Kidney (tissue), 14 donors: ENCODE data around the gene ARHGEF26. TPM values are rescaled to one million over a fixed set of nuclear protein-coding genes. Genes with fewer than 3 reads are reported as not detected.

Experiments
- DNase-seq, 5 donors: peaks; one replicate each; pipeline ENCODE4 v3.0.0-alpha.2; 2013 to 2020
- FAIRE-seq: peaks from 2 replicates; lab custom pipeline; 2012; peaks lifted over from hg19 to GRCh38; lab: Jason Lieb, UNC
- H3K27ac ChIP-seq, 2 donors: one replicate each; pipeline ENCODE4 v1.7.0; 2013; ENCODE audit warnings: low read depth in 2 of 2, low read length in 2 of 2, inconsistent platforms in 1 of 2
- H3K27me3 ChIP-seq: one replicate; pipeline ENCODE4 v1.7.1; 2013; ENCODE audit warnings: low read length, inconsistent platforms; ENCODE audit not compliant: control insufficient read depth, insufficient read depth
- H3K36me3 ChIP-seq, 3 donors: one replicate each; pipeline versions ENCODE4 v1.7.0 to v1.7.1; 2013; ENCODE audit warnings: low read length in 3 of 3, control low read depth in 1 of 3, inconsistent platforms in 1 of 3; ENCODE audit not compliant: insufficient read depth in 3 of 3, control insufficient read depth in 2 of 3
- H3K4me1 ChIP-seq, 3 donors: one replicate each; pipeline versions ENCODE4 v1.7.0 to v1.7.1; 2013; ENCODE audit warnings: low read length in 3 of 3, inconsistent platforms in 1 of 3, low read depth in 1 of 3; ENCODE audit not compliant: control insufficient read depth in 2 of 3, insufficient read depth in 2 of 3
- H3K4me3 ChIP-seq, 3 donors: one replicate each; pipeline versions ENCODE4 v1.7.0 to v1.8.1; 2013; ENCODE audit warnings: low read length in 3 of 3, control low read depth in 1 of 3, inconsistent platforms in 1 of 3
- H3K9ac ChIP-seq, 3 donors: one replicate each; pipeline versions ENCODE4 v1.7.0 to v1.7.1; 2013; ENCODE audit warnings: low read length in 3 of 3, control low read depth in 1 of 3, inconsistent platforms in 1 of 3
- H3K9me3 ChIP-seq, 3 donors: one replicate each; pipeline versions ENCODE4 v1.7.0 to v1.7.1; 2013; ENCODE audit warnings: low read length in 3 of 3, control low read depth in 1 of 3, inconsistent platforms in 1 of 3; ENCODE audit not compliant: control insufficient read depth in 2 of 3, insufficient read depth in 1 of 3
- CTCF ChIP-seq: IDR thresholded peaks from 3 replicates; pipeline ENCODE4 v1.5.1; 2012; ENCODE audit warnings: mild to moderate bottlenecking, moderate library complexity, borderline replicate concordance; ENCODE audit not compliant: insufficient read depth; ENCODE audit errors: extremely low read depth
- intact Hi-C: fragments of 100-400 bp; cut with DNase I; formaldehyde crosslinking; loops from one replicate; pipeline ENCODE4 v1.11.1; 2022
- polyA plus RNA-seq: library from polyadenylated mRNA; stranded (reverse); fragments of 350-450 nt; fragmentation: Illumina TruSeq; extraction: RNeasy Lipid Tissue Mini Kit (QIAGEN cat#74804); gene quantifications from one replicate; pipeline ENCODE4 v1.2.3, GENCODE V29; 2014; ENCODE audit warnings: low read depth, low replicate concordance; ENCODE audit not compliant: insufficient read depth
- total RNA-seq: library from RNA; stranded (reverse); fragmentation: NEBNext Ultra II Directional; extraction: Animal tissue kit (Norgen Biotek cat#: 25700); gene quantifications from one replicate; pipeline ENCODE4 v1.2.1, GENCODE V29; 2021
- donor health status: control.
- donor health status: control.
- donor health status: control.
- donor health status: control.
- donor health status: control.
- donor health status: DM: yes; HTN: yes; CAD: no.
- donor health status: Normal renal cell carcinoma (clear cell type).

ARHGEF26 gene
- total and polyA plus RNA-seq, 2 donors from 2014 or later, result 3.9 to 4.8 TPM

GRCh38 chr3:154301561-154301960 lies 180.4 kb downstream of the ARHGEF26 start:
- H3K4me1 ChIP-seq, result no peaks in the 10 kb centered on the region
- no peak overlapping the region for H3K9ac ChIP-seq
- H3K36me3 ChIP-seq, result peaks cover 12 to 46% (median 29%) of the 10 kb centered on the region in 3 donors
- no peak for TF ChIP-seq CTCF
- DNase-seq (no peak), FAIRE-seq (no peak)
- H3K27me3 ChIP-seq, result no peaks in the 10 kb centered on the region
- no peak overlapping the region for H3K4me3 ChIP-seq
- H3K9me3 ChIP-seq, result no peaks in the 10 kb centered on the region
- no peak overlapping the region for H3K27ac ChIP-seq
- intact Hi-C loops, result no loop called here

GRCh38 chr3:154304116-154304786 lies 183.1 kb downstream of the ARHGEF26 start:
- DNase-seq, result no peak
- Histone ChIP-seq H3K4me1 (peaks cover 0 to 5% (median 0%) of the 10 kb centered on the region in 3 donors), H3K27me3 (no peaks in the 10 kb centered on the region), H3K4me3 (no peak overlapping the region), H3K36me3 (peaks cover 13 to 57% (median 24%) of the 10 kb centered on the region in 3 donors), H3K9ac (no peak overlapping the region), H3K27ac (no peak overlapping the region), H3K9me3 (no peaks in the 10 kb centered on the region)
- FAIRE-seq, result no peak
- intact Hi-C loops, result no loop called here
- no peak for TF ChIP-seq CTCF

- Histone ChIP-seq H3K9me3 (no peaks in the 10 kb centered on the region), H3K9ac (no peak overlapping the region), H3K4me3 (no peak overlapping the region), H3K27ac (no peak overlapping the region), H3K4me1 (peaks cover 0 to 5% (median 0%) of the 10 kb centered on the region in 3 donors), H3K36me3 (peaks cover 11 to 62% (median 23%) of the 10 kb centered on the region in 3 donors), H3K27me3 (no peaks in the 10 kb centered on the region)
- FAIRE-seq (no peak), DNase-seq (no peak)
- intact Hi-C loops, result no loop called here
- no peak for TF ChIP-seq CTCF
Measured at GRCh38 chr3:154304936-154305335, 183.7 kb downstream of the ARHGEF26 start.
